HL-60 (cell line): ENCODE results near the gene LRRC30.

Experiments used
- DNase-seq, 2 experiments: peaks; one replicate each; pipeline ENCODE4 v3.0.0-alpha.2; 2010 to 2020; ENCODE audit warnings: low read depth in 1 of 2, low spot score in 1 of 2
- H3K27ac ChIP-seq: fragments of 250-450 bp; sonication (Bioruptor Pico); replicated peaks from 2 replicates; pipeline ENCODE4 v1.5.1; 2020; ENCODE audit warnings: mild to moderate bottlenecking, moderate library complexity
- H3K27me3 ChIP-seq: fragments of 250-450 bp; sonication (Bioruptor Pico); 2 replicates; pipeline ENCODE4 v1.5.1; 2021; ENCODE audit warnings: mild to moderate bottlenecking, moderate library complexity; ENCODE audit not compliant: insufficient read depth, poor library complexity, severe bottlenecking
- H3K4me3 ChIP-seq: replicated peaks from 2 replicates; pipeline ENCODE4 v1.5.1; 2011; ENCODE audit warnings: mild to moderate bottlenecking, control low read depth, low read length; ENCODE audit not compliant: insufficient read depth
- CTCF ChIP-seq: IDR thresholded peaks from one replicate; pipeline ENCODE4 v1.5.1; 2011; ENCODE audit warnings: low read length, control low read depth, inconsistent platforms; ENCODE audit not compliant: insufficient read depth
- GABPA ChIP-seq: IDR thresholded peaks from 2 replicates; pipeline ENCODE4 v1.6.1; 2012; ENCODE audit warnings: low read depth
- POLR2AphosphoS5 ChIP-seq: IDR thresholded peaks from 2 replicates; pipeline ENCODE4 v1.6.1; 2012; ENCODE audit warnings: low read depth
- SPI1 ChIP-seq: IDR thresholded peaks from 2 replicates; pipeline ENCODE4 v1.6.1; 2012; ENCODE audit warnings: low read depth, mild to moderate bottlenecking, borderline replicate concordance
- TF ChIP-seq, protein P1 (sequence below): IDR thresholded peaks from 2 replicates; pipeline ENCODE4 v1.6.1; 2012; ENCODE audit warnings: low read depth; ENCODE audit not compliant: insufficient replicate concordance

LRRC30 gene

DNA sequence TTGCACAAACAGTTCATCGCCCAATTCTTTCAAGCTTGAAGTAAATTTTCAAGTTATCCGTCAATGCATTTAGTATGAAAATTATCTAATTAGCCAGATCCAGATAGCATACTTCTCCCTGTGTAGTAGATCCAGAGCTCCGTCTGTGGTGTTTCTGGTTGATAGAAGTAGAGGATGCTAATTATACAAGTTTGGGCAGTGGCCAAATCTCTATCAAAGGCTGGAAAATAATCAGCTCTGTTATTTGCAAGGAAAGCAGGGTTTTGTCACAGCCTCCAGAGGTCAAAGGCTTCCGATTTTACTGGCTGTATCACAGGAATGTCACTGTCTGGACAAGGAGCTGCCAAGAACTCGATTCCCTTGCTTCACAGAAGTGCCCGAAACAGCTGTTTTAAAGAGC, 28.6 kb downstream of the LRRC30 start:
- no peak overlapping the region for H3K4me3 ChIP-seq
- no peak for DNase-seq
- TF ChIP-seq POLR2AphosphoS5, result no peak
- TF ChIP-seq CTCF, result no peak
- TF ChIP-seq, protein P1, sequence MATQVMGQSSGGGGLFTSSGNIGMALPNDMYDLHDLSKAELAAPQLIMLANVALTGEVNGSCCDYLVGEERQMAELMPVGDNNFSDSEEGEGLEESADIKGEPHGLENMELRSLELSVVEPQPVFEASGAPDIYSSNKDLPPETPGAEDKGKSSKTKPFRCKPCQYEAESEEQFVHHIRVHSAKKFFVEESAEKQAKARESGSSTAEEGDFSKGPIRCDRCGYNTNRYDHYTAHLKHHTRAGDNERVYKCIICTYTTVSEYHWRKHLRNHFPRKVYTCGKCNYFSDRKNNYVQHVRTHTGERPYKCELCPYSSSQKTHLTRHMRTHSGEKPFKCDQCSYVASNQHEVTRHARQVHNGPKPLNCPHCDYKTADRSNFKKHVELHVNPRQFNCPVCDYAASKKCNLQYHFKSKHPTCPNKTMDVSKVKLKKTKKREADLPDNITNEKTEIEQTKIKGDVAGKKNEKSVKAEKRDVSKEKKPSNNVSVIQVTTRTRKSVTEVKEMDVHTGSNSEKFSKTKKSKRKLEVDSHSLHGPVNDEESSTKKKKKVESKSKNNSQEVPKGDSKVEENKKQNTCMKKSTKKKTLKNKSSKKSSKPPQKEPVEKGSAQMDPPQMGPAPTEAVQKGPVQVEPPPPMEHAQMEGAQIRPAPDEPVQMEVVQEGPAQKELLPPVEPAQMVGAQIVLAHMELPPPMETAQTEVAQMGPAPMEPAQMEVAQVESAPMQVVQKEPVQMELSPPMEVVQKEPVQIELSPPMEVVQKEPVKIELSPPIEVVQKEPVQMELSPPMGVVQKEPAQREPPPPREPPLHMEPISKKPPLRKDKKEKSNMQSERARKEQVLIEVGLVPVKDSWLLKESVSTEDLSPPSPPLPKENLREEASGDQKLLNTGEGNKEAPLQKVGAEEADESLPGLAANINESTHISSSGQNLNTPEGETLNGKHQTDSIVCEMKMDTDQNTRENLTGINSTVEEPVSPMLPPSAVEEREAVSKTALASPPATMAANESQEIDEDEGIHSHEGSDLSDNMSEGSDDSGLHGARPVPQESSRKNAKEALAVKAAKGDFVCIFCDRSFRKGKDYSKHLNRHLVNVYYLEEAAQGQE, result no peak
- TF ChIP-seq SPI1, result no peak
- H3K27ac ChIP-seq, result no peak overlapping the region
- H3K27me3 ChIP-seq, result peaks cover 2% of the 10 kb centered on the region

- peaks cover 2% of the 10 kb centered on the region for H3K27me3 ChIP-seq
- DNase-seq, result no peak
- TF ChIP-seq, protein P1, result no peak
- TF ChIP-seq GABPA (no peak), POLR2AphosphoS5 (no peak), CTCF (no peak), SPI1 (no peak)
Measured at GRCh38 chr18:7261199-7261598, 30.3 kb downstream of the LRRC30 start.

GRCh38 chr18:7267973-7268372, 37.1 kb downstream of the LRRC30 start:
- DNase-seq, result no peak
- Histone ChIP-seq H3K27ac (no peak overlapping the region), H3K27me3 (peaks cover 2% of the 10 kb centered on the region), H3K4me3 (no peak overlapping the region)
- TF ChIP-seq CTCF, result no peak
- no peak for TF ChIP-seq SPI1
- TF ChIP-seq POLR2AphosphoS5, result no peak
- TF ChIP-seq GABPA, result no peak
- TF ChIP-seq, protein P1, result no peak

More at GRCh38 chr18:7261199-7261598, 30.3 kb downstream of the LRRC30 start:
- Histone ChIP-seq H3K27ac (no peak overlapping the region), H3K4me3 (no peak overlapping the region)
